HG03558 (cell line): Measurements from ENCODE around the gene SLC46A2.

Source experiments
- ATAC-seq: cut with Tn5 transposase; IDR thresholded peaks from one replicate; pipeline ENCODE4 v1.9.1; 2021; ENCODE audit warnings: moderate number of reproducible peaks; ENCODE audit not compliant: unreplicated experiment; ENCODE audit errors: extremely low read depth

The SLC46A2 gene

DNA sequence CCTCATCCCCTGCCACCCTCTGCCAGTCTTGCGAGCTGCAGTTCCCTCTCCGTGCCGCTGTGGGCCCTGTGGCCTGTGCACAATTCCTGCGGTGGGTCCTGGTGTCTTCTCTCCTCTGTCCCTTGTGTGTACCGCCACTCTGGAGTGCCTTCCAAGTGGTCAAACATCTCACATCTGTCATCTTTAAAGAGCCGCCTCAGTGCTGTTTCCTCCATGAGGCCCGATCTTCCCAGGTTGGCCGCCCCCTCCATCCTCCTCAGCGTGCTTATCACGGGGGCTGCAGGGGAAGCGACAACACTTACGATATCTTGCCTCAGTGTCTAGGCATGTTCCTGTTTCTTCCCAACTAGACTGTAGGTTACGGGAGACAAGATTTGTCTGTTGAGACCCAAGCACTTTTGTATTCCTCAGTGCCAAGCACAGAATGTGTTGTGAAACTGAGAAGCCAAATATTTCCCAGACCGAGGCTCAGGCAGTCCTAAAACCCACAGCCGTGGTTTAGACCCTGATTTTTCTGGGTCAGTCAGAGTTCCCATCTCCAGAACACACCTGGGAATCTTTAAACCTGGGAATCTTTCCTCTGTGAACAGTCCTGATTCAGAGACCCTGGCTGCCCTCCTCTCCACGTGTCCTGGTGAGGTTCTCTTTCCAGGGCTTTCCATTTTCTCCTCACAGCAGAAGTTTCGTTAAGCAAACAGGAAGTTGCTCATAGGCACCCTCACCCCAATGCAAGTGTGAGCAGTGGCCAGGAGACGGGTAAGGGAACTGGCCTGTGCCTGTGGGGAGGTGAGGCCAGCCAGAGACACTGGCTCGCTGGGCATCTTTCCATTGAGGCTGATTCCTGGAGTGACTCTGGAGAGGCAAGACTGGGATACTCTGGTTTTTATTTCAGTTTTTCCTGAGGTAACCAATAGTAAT is 28.8 kb downstream of the SLC46A2 start:
- ATAC-seq = no peak

DNA sequence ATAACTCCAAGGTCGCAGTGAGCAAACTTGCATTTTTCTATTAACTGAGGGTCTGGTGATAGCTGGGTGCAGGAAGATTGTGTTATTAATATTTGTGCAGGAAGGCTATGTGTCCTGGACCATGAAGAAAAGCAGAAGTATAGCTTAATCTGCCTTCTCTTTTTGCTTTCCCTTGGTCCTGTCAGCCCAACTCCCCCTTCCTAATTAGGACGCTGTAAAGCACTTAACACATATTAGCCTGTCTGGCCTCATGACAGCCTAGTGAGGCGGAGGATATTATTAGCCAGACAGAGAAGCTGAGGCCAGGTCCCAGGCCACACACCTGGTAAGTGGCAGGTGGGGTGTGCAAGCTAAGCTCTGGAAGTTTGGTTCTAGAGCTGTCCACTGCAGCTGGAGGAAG is 29.5 kb downstream of the SLC46A2 start:
- no peak for ATAC-seq

DNA sequence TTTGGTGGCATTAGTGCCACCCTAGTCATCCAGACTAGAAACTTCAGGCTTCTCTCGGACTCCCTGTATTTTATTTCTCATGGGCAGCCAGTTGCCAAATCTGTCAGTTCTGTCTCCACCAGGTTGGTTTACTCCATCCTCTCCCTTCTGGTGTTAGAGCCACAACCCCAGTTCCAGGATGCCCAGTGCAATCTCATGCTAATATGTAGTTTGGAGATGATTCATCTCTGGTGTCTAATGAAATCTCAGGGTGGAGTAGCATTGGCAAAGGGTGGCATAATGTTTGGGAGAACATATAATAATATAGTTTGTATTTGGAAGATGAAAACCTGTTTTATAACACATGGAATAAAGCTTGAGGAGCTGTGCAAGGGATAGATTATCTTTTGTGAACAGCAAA is 30.2 kb downstream of the SLC46A2 start:
- ATAC-seq = no peak

DNA sequence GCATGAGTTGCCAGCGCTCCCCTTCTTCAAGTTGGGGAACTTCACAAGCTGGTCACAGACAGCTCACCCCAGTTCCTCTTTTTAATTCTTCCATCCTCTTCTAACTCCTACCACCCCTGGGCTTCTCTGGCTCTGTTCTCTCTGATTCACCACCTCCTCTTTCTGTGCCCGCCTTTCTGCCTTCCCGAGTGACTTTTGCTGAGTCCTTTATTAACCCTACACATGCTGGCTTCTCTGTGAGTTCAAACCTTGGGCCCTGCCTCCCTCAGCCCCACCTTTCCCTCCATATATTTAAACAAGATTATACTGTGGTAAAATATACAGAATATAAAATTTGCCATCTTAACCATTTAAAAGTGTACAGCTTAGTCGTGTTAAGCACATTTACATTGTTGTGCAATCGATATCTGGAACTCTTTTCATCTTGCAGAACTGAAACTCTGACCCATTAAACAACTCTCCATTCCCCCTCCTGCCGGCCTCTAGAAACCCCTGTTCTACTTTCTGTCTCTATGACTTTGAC is 32.0 kb downstream of the SLC46A2 start:
- ATAC-seq = no peak

DNA sequence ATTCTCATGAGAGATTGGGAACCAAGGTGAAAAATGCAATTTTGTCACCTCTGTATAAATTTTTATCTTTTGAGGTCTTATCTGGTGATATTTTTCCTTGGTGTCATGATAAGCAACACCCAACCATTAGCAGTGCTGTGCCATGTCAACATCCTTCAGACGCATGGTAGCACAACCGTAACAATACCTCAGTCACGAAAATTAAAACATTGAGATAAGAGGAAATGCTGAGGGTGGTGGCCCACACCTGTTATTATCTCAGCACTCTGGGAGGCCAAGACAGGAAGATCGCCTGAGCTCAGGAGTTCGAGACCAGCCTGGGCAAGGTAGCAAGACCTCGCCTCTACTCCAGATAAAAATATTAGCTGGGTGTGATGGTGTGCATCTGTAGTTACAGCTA is 32.7 kb downstream of the SLC46A2 start:
- ATAC-seq = no peak

DNA sequence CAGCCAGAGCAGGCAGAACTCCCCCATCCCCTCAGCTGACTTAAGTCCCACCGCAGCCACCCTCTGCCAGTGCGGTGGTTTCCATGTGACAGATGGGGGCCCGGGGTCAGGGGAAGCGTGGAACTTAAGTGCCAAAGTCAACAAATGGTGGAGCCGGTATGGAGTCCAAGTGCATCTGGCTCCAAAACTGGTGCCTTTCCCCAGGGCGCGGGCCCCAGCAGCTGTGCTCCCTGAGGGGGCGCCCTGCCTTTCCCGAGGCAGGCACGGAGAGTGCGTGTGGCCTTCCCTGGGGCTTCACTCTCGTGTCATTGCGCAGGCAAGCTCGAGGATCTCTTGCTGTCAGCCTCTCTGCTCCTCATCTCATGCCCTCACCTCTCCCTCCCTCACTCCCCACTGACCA is 33.8 kb downstream of the SLC46A2 start:
- ATAC-seq = no peak

DNA sequence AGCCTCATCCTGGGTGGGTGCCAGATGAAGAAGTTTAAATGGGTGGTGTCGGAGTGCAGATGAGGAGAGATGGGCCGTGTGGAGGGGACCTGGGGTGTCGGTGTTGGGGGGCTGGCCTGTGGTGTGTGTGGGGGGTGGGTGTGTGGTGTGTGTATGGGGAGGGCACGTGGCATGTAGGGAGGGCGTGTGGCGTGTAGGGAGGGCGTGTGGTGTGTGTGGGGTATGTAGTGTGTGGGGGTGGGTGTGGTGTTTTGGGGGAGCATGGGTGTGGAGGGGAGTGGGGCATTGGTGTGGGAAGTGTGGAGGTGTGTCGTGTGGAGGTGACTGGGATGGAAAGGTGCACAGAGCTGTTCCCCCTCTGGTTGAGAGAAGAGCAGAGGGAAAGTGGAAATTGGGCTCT is 34.5 kb downstream of the SLC46A2 start:
- no peak for ATAC-seq

DNA sequence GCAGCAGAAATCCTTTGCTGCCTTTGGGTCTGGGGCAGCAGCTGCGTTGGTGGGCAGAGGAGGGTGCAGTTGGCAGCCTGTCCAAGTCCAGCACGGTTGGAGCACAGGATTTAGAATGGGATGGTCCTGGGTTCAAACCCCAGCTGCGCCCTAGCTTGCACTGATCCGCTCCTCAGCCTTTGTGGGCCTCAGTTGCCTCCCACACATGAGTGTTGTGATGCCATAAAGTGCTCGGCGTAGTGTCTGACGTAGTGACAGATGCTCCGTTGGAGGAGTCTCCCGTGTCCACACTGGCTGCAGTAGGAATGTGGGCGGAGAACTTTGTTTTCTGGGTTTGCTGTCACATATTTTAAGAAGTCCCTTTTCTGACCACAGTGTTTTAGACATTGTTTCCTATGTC is 36.0 kb downstream of the SLC46A2 start:
- ATAC-seq = no peak

DNA sequence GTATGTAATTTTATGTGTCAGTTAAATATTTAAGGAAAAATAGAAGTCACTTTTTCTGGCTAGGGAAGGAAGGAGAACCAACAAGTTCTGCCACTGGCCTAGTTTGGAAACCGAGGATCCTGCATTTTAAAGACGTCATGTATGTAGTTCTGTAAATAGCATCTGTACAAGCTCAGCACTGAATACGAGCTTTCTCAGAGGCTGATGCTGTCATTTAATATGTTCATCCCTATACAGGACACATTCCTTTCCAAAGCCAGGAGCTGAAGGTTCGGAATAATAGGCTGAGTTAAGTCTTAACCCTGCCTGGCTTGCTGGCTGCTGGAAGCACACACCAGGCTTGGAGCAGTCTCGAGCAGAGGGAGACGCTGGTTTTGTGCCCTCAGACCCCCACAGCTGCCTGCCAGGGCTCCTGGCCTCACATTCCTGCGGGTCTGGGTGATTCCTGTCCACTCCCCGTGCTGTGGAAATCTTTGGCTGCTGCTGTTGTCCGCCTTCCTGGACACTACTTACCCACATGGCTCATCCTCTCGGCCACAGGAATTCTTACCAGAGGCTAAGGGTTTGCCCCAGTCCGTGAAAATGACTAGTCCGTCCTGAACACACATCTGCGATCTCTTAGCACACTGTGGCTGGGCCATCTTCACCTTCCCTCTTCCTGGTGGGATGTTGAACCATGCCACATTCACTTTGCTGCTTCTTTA is 36.6 kb downstream of the SLC46A2 start:
- ATAC-seq = no peak

DNA sequence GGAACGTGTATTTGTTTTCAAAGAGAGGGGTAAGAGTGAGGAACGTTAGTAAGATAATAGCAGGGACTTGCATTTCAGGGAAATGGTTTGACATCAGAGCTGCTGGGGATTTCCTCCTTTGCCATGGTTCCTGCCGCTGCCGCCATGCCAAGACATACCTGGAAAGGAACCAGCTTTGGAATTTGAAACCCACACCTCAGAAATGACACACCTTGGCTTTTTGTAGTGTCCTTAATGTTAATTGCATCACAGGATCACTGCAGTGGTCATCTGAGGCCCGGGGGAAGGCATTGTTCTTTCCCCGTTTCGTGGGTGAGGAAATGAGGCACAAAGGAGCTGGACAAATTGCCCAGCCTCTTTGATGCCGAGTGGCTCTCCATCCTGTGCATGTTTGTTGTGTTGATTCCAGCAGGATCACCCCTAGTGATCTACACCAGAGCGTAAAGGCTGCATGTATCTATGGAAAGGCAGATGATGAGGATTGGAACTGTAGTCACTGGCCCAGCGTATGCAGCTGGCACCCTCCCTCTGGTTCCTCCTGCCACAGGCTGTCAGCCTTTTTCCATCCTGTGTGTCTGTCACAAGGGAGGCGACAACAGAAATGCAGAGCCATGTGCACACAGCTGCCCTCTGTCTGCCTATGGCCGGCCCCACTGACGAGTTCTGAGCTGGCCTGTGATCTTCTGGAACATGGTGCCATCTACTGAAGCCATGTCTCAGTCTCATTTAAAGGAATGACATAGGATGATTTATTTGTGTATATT is 37.8 kb downstream of the SLC46A2 start:
- no peak for ATAC-seq

DNA sequence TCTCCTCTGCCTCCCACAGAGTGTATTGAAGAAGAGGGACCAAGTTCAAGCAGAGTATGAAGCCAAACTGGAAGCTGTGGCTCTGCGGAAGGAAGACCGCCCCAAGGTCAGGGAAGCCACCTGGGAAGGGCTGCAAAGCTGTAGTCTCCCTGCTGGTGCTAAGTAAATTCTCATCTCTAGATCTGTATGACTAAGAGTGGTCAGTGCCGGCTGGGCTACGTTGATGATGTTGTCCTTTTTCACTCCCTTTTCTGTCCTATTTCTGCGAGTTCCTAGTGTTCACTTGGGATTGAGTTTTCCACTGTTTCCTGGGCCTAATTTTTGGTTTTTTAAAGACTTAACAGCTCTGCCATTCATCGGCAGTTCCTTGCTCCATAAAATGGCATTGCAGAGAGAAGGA is 39.8 kb downstream of the SLC46A2 start:
- no peak for ATAC-seq

DNA sequence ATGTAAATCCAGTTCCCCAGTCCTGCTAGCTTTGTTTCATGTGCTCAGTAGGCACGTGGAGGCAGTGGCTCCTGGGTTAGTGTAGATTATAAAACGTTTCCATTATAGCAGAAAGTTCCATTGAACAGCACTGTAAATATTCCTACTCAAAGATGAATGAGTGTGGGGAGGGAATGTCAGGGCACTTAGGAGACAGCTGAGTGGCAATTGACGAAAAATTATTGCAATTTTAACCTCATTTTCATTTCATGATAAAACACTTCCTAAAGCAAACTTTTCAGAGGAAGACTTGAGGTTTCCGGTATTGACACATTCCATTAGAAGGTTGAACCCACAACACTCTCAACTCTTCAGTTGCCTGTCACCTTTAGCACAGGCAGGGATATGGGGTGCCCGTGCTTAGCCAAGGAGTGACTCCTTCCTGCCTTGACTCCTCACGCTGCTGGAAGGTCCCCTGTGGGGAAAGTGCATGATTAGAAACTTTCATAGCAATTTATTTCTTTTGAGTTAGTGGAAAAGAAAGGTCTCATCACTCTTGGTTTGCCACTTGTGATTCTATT is 41.2 kb downstream of the SLC46A2 start:
- ATAC-seq = no peak

DNA sequence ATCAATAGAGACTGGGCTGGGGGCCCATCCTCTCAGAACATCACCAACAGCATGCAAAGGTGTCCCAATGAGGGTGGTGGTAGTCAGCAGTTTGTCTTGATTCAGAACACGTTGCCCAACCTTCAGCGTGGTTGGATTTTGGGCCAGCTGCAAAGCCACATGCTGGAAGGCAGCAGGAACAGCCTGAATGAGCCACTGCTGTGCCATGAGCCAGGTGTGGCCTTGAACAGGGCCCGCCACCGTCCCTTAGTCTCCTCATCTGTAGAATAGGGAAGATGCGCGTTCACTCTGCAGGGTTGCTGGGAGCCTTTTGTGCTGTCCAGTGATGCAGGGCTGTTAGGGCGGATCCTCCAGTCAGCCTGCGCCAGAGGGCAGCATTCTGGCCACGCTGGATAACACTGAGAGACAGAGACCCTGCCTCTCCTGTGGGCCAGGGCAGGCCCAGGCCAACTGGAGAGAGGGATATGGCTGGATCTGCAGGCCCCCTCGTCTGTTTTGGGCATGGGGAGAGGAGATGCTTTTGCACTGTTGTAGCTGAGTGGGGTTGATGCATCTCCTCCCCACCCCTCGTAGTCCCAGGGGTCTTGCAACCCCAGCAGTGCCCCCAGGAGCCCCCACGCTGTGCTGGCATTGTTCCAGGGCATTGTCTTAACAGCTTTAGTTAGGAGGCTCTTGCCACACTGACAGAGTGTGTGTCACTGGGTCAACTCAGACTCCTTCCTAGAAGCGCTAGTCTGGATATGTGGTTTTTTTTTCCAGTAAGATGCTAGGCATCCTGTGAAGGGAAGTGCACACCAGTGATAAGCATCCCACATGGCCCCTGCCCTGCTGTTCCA is 42.1 kb downstream of the SLC46A2 start:
- ATAC-seq = no peak

DNA sequence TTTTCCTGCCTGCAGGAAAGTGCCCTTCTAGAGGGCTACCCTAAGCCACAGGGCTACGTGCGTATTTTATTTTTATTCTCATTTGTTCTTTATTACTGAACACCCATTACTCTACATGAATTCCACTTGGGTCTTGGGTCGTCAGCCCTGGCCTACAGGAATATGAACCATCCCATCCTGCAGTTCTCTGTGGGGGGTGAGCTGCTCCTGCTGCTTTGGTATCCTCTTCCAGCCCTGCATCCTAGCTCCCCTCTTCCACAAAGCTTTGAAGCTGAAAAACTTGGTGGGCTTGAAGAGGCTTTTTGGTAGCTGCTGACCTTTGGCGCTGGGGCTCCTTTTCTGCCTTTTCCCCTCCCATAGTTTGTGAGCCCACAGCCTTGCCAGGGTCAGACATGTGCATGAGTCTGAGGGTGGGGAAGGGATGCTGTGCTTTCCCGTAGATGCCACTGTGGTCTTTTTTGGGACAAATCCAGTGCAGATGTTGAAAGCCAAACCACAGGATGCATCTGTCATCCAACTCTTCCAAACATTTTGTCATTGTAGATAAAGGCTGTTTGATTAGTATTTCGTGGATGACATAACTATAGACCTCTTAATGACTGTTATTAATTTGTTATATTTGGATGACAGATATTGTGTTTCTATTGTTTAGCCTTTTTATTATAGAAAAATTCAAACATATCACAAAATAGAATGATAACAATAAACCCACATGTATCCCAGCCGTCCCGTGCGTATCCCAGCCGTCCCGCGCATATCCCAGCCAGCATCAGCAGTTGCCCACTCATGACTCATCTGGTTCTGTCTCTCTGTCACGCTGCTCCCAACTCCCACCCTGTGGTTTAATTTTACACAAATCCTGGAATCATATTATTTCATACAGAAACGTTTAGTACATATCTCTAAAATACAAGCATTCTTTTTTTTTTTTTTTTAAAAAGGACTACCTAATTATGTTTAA is 43.9 kb downstream of the SLC46A2 start:
- no peak for ATAC-seq

DNA sequence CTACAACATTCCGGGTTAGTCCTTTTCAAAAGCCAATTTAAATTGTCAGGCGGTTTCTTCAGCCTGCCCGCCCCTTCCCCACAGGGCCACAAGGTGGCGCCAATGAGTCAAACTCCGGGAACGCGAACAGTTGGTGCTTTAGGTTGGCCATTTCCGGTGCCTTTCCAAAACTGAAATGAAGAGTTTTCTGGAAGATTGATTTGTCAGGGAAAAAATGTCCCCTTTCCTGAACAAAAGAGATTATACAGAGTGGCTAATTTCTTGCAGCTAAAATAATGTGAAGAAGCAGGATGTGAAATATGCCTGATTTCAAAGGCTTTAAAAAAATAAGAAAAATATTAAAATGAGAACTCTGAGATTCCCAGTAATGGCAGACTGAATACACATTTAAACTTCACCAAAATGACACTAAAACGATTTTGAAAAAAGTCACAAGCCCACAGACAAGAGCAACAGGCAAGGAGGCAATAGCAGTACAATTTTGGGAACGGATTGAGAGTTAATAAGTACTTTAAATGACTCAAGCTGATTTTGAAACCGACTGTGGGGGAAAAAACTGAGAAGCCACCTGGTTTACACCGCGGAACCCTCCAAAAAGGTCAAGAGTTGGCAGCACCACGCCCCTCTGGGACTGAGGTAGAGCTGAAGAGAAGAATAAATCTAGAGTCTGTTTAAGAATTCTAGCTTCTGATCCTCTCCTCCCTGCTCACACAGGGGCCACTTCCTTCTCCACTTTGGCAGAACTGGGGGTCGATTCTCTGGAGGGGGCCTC is 45.7 kb downstream of the SLC46A2 start:
- ATAC-seq = no peak

DNA sequence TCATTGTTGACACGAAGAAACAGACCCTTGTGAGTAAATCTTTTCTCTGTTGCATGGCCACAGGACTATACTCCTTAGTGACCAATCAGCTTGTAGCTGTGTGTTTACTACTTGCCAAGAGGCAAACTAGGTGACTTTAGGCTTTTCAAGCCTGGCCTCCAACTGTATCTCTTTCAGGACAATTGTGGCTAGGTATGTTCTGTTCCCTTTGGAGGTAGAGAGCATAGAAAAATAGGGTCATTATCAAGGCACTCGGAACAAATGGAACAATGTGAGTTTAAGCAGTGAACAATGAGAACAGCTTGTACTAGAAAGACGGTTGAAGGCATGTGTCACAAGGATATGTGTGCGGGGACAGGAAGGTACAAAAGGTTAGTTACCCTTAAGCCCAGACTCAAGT is 48.1 kb downstream of the SLC46A2 start:
- ATAC-seq = no peak

DNA sequence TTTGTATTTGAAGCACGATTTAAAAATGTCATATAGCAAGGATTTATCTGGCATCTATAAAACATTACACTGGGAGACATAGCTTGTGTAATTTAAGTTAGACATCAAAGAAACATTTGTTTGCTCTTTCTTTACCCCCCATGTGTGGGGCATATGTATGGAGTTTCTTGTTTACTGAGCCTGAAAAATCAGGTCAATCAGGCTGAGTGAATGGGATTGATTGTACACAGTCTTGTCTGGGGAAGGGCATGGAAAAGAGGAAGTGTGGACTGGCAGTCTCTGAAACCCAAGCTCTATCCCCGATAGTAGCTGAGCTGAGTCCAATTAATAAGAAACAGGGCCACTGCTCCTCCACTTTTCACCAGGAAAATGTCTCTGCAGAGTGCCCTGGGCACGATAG is 49.4 kb downstream of the SLC46A2 start:
- ATAC-seq = no peak

DNA sequence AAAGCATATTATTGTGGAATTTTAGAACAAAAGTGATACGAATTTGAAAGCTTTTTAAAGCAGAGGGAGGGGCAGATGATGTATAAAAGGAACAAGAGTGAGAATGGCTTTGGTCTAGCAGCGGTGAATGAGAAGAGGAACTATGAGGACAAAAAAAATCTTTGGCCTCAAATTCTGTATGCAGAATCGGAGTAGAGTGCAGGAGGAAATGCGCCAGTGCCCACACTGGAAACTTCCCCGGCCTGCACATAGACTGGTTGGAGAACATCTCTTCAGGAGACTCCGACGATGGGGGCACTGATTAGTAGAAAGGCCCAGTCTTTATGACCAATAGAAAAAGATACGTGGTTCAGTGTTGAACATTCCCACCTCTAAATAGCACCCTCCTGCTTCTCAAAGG is 51.3 kb downstream of the SLC46A2 start:
- ATAC-seq = no peak
